B cell (primary cell): ENCODE measurements around the gene XCL2.
"Not testable (repeated sequence)": the region's sequence is repeated elsewhere in the genome, so short reads cannot be mapped to it uniquely, and the experiment has no call there.

Experiments used
- CTCF ChIP-seq: fragments of 200-600 bp; IDR thresholded peaks from one replicate; pipeline ENCODE4 v1.8.0; 2022; ENCODE audit warnings: antibody characterized with exemption, mild to moderate bottlenecking
- EZH2 ChIP-seq: IDR thresholded peaks from 2 replicates; pipeline ENCODE4 v1.6.1; 2012; ENCODE audit warnings: borderline replicate concordance, low read depth, mild to moderate bottlenecking, moderate library complexity, low read length; ENCODE audit not compliant: insufficient read depth, poor library complexity, severe bottlenecking

DNA sequence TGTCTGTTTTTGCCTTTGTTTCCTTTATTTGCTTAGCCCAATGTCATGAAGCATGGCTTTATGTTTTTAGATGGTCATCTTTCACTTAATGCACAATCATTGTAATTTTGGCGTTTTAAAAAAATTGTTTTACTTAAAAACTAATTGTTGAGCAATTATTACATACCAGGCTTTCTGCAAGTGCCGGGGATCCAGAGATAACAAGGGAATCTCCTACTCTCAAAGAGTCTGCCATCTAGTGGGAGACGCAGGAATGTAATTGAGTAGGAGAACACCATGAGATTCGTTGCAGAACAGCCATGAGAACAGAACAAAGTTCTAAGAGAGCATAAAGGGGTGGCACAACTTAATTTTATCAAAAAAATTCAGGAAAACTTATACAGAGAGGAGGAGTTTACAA is 30.4 kb upstream of the XCL2 start:
- TF ChIP-seq CTCF = peak; percentile 9
- TF ChIP-seq EZH2 = not testable (repeated sequence)
